Thymus (tissue), 11 donors: ENCODE results near the gene NUDT5. TPM values are rescaled to one million over a fixed set of nuclear protein-coding genes. Genes with fewer than 3 reads are reported as not detected.

ENCODE experiments used
- DNase-seq, 9 donors: peaks; one replicate each; pipeline ENCODE4 v3.0.0-alpha.2; 2013; ENCODE audit warnings: low spot score in 9 of 9, low read depth in 6 of 9, missing footprints in 1 of 9
- H3K27ac ChIP-seq, 2 donors: one replicate each; pipeline ENCODE4 v1.5.1; 2013; ENCODE audit warnings: control low read depth in 1 of 2, low read depth in 1 of 2, low read length in 1 of 2, mild to moderate bottlenecking in 1 of 2, moderate library complexity in 1 of 2
- H3K27me3 ChIP-seq, 2 donors: one replicate each; pipeline ENCODE4 v1.5.1; 2013; ENCODE audit warnings: low read length in 1 of 2; ENCODE audit not compliant: control insufficient read depth in 2 of 2, insufficient read depth in 1 of 2
- H3K36me3 ChIP-seq, 2 donors: one replicate each; pipeline ENCODE4 v1.5.1; 2013; ENCODE audit warnings: low read length in 1 of 2, mild to moderate bottlenecking in 1 of 2, moderate library complexity in 1 of 2; ENCODE audit not compliant: control insufficient read depth in 2 of 2, insufficient read depth in 2 of 2
- H3K4me1 ChIP-seq, 2 donors: one replicate each; pipeline ENCODE4 v1.5.1; 2013; ENCODE audit warnings: low read length in 2 of 2; ENCODE audit not compliant: control insufficient read depth in 2 of 2, insufficient read depth in 2 of 2
- H3K4me3 ChIP-seq, 2 donors: one replicate each; pipeline ENCODE4 v1.5.1; 2013; ENCODE audit warnings: low read length in 2 of 2, control low read depth in 1 of 2, mild to moderate bottlenecking in 1 of 2
- H3K9me3 ChIP-seq, 2 donors: one replicate each; pipeline ENCODE4 v1.5.1; 2013; ENCODE audit warnings: low read length in 1 of 2, mild to moderate bottlenecking in 1 of 2; ENCODE audit not compliant: control insufficient read depth in 2 of 2, insufficient read depth in 1 of 2
- WGBS: extraction: QIAGEN DNeasy Blood & Tissue Kit; methylation state at CpG from one replicate; pipeline ENCODE4 v1.1.7; 2013; 5-methylcytosine and 5-hydroxymethylcytosine counted together
- polyA plus RNA-seq: library from polyadenylated mRNA; stranded (reverse); fragments of 200-250 nt; gene quantifications from one replicate; pipeline ENCODE4 v1.2.3, GENCODE V29; 2013
- total RNA-seq: library from RNA; stranded (reverse); fragments of 120-200 nt; gene quantifications from one replicate; pipeline ENCODE4 v1.2.4, GENCODE V29; 2013
- donor health status: healthy.

The NUDT5 gene
- total and polyA plus RNA-seq, 2 donors, result 47.2 to 120 TPM

GRCh38 chr10:12135631-12136030 lies 60.1 kb downstream of the NUDT5 start:
- 98% methylated on average over 3 of the region's 3 CpGs for WGBS
- no peaks in the 10 kb centered on the region for H3K27me3 ChIP-seq
- no peaks in the 10 kb centered on the region for H3K4me1 ChIP-seq
- DNase-seq, result no peak
- H3K27ac ChIP-seq, result no peak overlapping the region
- no peak overlapping the region for H3K4me3 ChIP-seq
- peaks cover 21 to 22% of the 10 kb centered on the region in 2 donors for H3K36me3 ChIP-seq
- H3K9me3 ChIP-seq, result no peaks in the 10 kb centered on the region

GRCh38 chr10:12130237-12130872 lies 65.3 kb downstream of the NUDT5 start:
- peaks cover under 1 to 6% of the 10 kb centered on the region in 2 donors for H3K36me3 ChIP-seq
- H3K4me3 ChIP-seq, result peak overlapping the region; percentile 70 to 97
- H3K4me1 ChIP-seq, result peaks cover 5% of the 10 kb centered on the region in 2 donors
- peak in 4 of 9 donors; percentile 10 to 66 (median 26) for DNase-seq
- no peak overlapping the region for H3K27ac ChIP-seq
- 28% methylated on average over 11 of the region's 11 CpGs for WGBS
- no peaks in the 10 kb centered on the region for H3K27me3 ChIP-seq
- H3K9me3 ChIP-seq, result peaks cover 0 to 3% of the 10 kb centered on the region in 2 donors

DNA sequence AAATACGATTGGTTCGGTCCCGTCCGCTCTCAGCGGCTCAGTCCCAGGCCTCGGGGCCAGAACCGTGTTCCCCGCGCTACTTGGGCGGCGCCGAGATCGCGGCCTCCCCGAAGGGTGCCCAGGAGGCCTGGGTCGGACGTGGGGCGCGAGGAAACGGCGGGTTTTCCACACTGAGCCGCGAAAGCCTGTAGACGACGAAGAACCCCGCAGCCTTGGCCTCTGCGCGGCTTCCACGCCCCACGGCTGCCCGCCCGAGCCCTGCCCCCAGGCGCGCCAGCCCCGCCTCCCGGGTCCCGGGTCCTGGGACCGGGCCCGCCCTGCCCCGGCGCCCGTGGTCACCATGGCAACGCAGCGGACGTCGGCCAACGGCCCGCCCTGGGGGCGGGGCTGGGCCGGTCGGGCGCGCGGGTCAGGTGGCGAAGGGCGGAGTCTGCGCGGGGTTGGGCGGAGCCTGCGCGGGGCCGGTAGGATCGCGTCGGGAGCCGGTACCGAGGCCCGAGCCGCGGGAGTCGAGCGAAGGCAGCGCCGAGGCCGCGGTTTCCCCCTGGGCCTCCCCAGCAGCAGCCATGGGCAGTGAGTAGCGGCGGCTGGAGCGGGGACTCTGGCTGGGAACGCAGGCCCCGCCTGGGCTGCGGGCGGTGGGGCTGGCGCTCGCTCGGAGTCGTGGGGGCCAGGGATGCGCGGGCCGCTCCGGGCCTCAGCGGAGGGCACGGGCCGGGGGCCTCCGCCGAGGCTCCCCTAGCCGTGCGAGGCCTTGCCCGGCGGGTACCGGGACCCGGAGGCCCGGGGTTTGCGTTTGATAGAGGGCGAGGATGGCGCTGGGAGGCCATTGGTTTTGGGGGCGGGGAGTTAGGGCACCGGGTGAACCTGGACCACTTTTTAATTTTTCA lies 66.2 kb downstream of the NUDT5 start, which contains the start of gene SEC61A2:
TSS of gene SEC61A2 (plus strand) at position 456 of the 890 bp plus-strand sequence. CDS start at position 567, 111 bp downstream.
- Histone ChIP-seq H3K9me3 (peaks cover 0 to 3% of the 10 kb centered on the region in 2 donors), H3K27me3 (no peaks in the 10 kb centered on the region), H3K27ac (peak within 1 kb of the TSS; percentile 84 to 97), H3K4me3 (peak within 1 kb of the TSS; percentile 70 to 97), H3K36me3 (peaks cover 0 to 4% of the 10 kb centered on the region in 2 donors), H3K4me1 (peaks cover 5% of the 10 kb centered on the region in 2 donors)
- under 1% methylated on average over 108 of the region's 108 CpGs for WGBS
- DNase-seq, result peak; percentile 54 to 94 (median 86)

- H3K27ac ChIP-seq, result no peak overlapping the region
- H3K36me3 ChIP-seq, result peaks cover 35 to 45% of the 10 kb centered on the region in 2 donors
- no peaks in the 10 kb centered on the region for H3K27me3 ChIP-seq
- DNase-seq, result no peak
- no peak overlapping the region for H3K4me3 ChIP-seq
- H3K4me1 ChIP-seq, result no peaks in the 10 kb centered on the region
- 97% methylated on average over 4 of the region's 4 CpGs for WGBS
- no peaks in the 10 kb centered on the region for H3K9me3 ChIP-seq
Measured at GRCh38 chr10:12121673-12122072, 74.0 kb downstream of the NUDT5 start.

Other genes with a start within 250 kb of the NUDT5 start
- 22.7 TPM for gene UPF2, start 153.1 kb downstream of the NUDT5 start, total RNA-seq
- 13.7 TPM for gene UPF2, start 153.1 kb downstream of the NUDT5 start, polyA plus RNA-seq
- 14.4 TPM for gene DHTKD1, start 126.9 kb downstream of the NUDT5 start, total RNA-seq
- gene DHTKD1, start 126.9 kb downstream of the NUDT5 start, polyA plus RNA-seq, result 10.5 TPM
- 4.7 TPM for gene SEC61A2, start 66.2 kb downstream of the NUDT5 start, total RNA-seq
- gene SEC61A2, start 66.2 kb downstream of the NUDT5 start, polyA plus RNA-seq, result 12.3 TPM
- gene CDC123, start 297 bp upstream of the NUDT5 start, total RNA-seq, result 122 TPM
- 50.7 TPM for gene CDC123, start 297 bp upstream of the NUDT5 start, polyA plus RNA-seq
- 14.6 TPM for gene CAMK1D, start 153.7 kb upstream of the NUDT5 start, total RNA-seq
- 11.2 TPM for gene CAMK1D, start 153.7 kb upstream of the NUDT5 start, polyA plus RNA-seq